ENCODE results near the gene PNMA8A.

GRCh38 chr19:46441866-46442265 lies 29.5 kb downstream of the PNMA8A start:
- no peak for TF ChIP-seq CTCF (IDR thresholded peaks at IDR 0.05)
- no peak for TF ChIP-seq POLR2A (IDR thresholded peaks at IDR 0.05)

Measured in thyroid gland (tissue), 4 donors.